ENCODE measurements around the gene KCNG2. TPM values are rescaled to one million over a fixed set of nuclear protein-coding genes. Genes with fewer than 3 reads are reported as not detected.

KCNG2 gene
- total RNA-seq, 4 donors from 2014 or later: 0.41 to 6.7 TPM; not detected in 2

DNA sequence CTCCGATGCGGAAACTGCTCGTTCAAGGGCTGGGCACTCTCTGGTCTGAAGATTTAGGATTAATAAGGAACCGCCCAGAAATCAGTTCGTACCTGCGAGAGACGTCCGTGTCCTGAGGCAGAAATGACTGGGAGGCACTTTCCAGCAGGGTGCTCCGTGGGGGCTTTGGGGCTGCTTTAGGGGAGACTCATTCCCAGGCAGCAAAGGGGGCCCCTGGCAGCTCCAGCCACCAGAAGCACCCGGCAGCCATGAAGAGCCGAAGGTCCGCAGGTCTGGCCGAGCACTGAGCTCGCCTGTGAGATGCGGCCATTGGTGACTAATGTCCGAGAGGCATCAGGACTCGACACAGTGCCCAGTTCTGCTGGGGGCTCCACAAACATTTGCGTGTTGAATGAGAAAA, 20.9 kb downstream of the KCNG2 start:
- in situ Hi-C loops (cut with MboI; ENCODE audit: low pct_ligation_motif_present in 1 of 4, low pct_unique_long_range_greater_than_20kb in 1 of 4, low sequenced_read_pairs in 3 of 4) (no loop called here), intact Hi-C loops (cut with DNase I; ENCODE audit: low total_unique reads) (no loop called here)
- no peak for DNase-seq
- Histone ChIP-seq H3K27ac (no peak overlapping the region), H3K9me3 (no peaks in the 10 kb centered on the region), H3K36me3 (no peaks in the 10 kb centered on the region), H3K4me1 (no peaks in the 10 kb centered on the region), H3K27me3 (peaks cover 10% of the 10 kb centered on the region), H3K4me3 (no peak overlapping the region)
- TF ChIP-seq POLR2A (IDR thresholded peaks at IDR 0.05): no peak
- TF ChIP-seq EP300 (IDR thresholded peaks at IDR 0.05; ENCODE audit: low read depth): no peak
- TF ChIP-seq POLR2AphosphoS5 (IDR thresholded peaks at IDR 0.05): no peak
- TF ChIP-seq, protein P1, sequence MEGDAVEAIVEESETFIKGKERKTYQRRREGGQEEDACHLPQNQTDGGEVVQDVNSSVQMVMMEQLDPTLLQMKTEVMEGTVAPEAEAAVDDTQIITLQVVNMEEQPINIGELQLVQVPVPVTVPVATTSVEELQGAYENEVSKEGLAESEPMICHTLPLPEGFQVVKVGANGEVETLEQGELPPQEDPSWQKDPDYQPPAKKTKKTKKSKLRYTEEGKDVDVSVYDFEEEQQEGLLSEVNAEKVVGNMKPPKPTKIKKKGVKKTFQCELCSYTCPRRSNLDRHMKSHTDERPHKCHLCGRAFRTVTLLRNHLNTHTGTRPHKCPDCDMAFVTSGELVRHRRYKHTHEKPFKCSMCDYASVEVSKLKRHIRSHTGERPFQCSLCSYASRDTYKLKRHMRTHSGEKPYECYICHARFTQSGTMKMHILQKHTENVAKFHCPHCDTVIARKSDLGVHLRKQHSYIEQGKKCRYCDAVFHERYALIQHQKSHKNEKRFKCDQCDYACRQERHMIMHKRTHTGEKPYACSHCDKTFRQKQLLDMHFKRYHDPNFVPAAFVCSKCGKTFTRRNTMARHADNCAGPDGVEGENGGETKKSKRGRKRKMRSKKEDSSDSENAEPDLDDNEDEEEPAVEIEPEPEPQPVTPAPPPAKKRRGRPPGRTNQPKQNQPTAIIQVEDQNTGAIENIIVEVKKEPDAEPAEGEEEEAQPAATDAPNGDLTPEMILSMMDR (IDR thresholded peaks at IDR 0.05): no peak
- WGBS, 2 donors (ENCODE audit: low coverage in 1 of 2): 88% methylated on average over 18 of the region's 18 CpGs; no CpG with 5 or more reads in 1 of the 2 donors

DNA sequence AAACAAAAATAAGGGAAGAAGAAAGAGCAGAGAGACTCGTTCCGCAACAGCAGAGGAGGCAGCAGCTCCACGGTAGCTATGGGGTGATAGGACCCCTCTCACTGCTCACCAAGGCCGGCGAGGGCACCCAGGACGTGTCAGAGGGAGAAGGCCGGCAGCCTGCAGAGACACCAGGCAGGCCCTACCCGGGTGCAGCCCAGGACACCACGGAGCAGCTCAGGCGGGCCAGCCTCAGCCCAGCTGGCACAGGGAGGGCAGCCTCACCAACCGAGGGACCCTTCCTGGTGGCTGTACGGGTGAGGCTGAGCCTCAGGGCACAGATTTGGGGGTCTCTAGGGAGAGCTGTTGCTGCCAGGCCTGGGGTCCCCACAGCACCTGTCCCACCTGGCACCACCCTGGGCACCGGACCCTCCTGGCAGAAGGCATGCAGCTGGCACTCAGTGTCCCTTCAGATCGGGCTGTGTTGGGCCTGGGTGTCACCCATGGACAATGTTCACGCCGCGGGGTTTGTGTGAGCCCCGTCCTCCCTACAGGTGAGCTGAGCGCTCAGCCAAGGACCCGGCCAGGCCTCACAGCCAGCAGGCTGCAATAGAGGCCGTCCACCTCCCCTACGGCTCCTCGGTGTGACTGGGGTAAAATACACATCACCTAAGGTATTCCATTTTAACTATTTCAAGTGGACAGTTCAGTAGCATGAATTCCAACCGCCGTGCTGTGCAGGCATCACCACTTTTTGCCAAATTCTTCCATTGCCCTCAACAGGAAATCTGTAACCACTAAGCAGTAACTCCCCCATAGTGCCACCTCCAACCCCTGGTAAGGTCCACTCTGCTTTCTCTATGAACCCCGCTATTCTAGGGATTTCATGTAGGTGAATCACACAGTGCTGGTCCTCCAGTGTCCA, 21.6 kb downstream of the KCNG2 start:
- Histone ChIP-seq H3K4me3 (no peak overlapping the region), H3K36me3 (no peaks in the 10 kb centered on the region), H3K27ac (no peak overlapping the region), H3K9me3 (no peaks in the 10 kb centered on the region), H3K27me3 (peaks cover 6% of the 10 kb centered on the region), H3K4me1 (no peaks in the 10 kb centered on the region)
- DNase-seq: no peak
- in situ Hi-C loops (cut with MboI; ENCODE audit: low pct_ligation_motif_present in 1 of 4, low pct_unique_long_range_greater_than_20kb in 1 of 4, low sequenced_read_pairs in 3 of 4): no loop called here
- WGBS, 2 donors (ENCODE audit: low coverage in 1 of 2): 78 to 82% methylated on average over 10 to 18 of the region's 26 CpGs
- intact Hi-C loops (cut with DNase I; ENCODE audit: low total_unique reads): no loop called here
- TF ChIP-seq POLR2AphosphoS5 (IDR thresholded peaks at IDR 0.05) (no peak), POLR2A (IDR thresholded peaks at IDR 0.05) (no peak), EP300 (IDR thresholded peaks at IDR 0.05; ENCODE audit: low read depth) (no peak)
- TF ChIP-seq, protein P1 (IDR thresholded peaks at IDR 0.05): no peak

DNA sequence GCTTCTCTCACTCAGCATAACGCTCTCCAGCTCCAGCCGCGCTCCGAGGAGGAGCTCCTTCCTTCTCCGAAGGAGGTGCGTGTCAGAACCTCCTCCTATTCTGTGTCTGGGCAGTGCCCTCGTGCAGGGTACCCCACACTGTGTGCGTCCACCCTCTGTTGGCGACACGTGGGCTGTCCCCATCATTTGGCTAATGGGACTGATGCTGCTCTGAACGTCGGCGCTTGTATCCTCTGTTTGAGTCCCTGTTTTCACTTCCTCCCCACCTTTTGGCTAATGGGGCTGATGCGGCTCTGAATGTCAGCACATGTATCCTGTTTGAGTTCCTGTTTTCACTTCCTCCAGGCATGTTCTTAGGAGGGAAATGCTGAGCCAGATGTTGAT, 22.2 kb downstream of the KCNG2 start:
- no peaks in the 10 kb centered on the region for H3K4me1 ChIP-seq
- H3K27me3 ChIP-seq: peaks cover 6% of the 10 kb centered on the region
- no peak overlapping the region for H3K27ac ChIP-seq
- no peaks in the 10 kb centered on the region for H3K9me3 ChIP-seq
- H3K4me3 ChIP-seq: no peak overlapping the region
- no peak for DNase-seq
- H3K36me3 ChIP-seq: no peaks in the 10 kb centered on the region
- intact Hi-C loops (cut with DNase I; ENCODE audit: low total_unique reads) (no loop called here), in situ Hi-C loops (cut with MboI; ENCODE audit: low pct_ligation_motif_present in 1 of 4, low pct_unique_long_range_greater_than_20kb in 1 of 4, low sequenced_read_pairs in 3 of 4) (no loop called here)
- whole genome bisulfite sequencing, 2 donors (ENCODE audit: low coverage in 1 of 2): 73% methylated on average over 14 of the region's 14 CpGs; no CpG with 5 or more reads in 1 of the 2 donors
- TF ChIP-seq, protein P1 (IDR thresholded peaks at IDR 0.05): no peak
- TF ChIP-seq POLR2A (IDR thresholded peaks at IDR 0.05): no peak
- no peak for TF ChIP-seq POLR2AphosphoS5 (IDR thresholded peaks at IDR 0.05)
- TF ChIP-seq EP300 (IDR thresholded peaks at IDR 0.05; ENCODE audit: low read depth): no peak

DNA sequence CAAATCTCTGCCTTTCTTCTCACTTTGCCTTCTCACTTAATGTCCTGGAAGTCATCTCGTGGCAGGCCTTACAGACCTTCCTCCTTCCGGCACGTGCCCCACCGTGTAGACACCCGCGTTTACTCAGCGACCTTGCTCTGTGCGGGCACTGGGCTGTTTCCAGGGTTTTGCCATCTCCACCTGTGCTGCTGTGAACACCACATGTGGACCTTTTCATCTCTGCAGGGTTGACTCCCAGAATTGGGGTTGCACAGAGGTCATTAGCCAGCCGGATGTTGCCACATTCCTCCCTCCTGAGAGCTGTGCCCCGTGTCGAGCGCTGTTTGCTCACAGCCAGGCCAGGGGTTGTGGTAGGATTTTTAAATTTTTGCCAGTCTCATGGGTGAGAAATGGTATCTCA, 25.4 kb downstream of the KCNG2 start:
- no peaks in the 10 kb centered on the region for H3K27me3 ChIP-seq
- in situ Hi-C loops (cut with MboI; ENCODE audit: low pct_ligation_motif_present in 1 of 4, low pct_unique_long_range_greater_than_20kb in 1 of 4, low sequenced_read_pairs in 3 of 4) (no loop called here), intact Hi-C loops (cut with DNase I; ENCODE audit: low total_unique reads) (no loop called here)
- no peak for TF ChIP-seq EP300 (IDR thresholded peaks at IDR 0.05; ENCODE audit: low read depth)
- TF ChIP-seq POLR2AphosphoS5 (IDR thresholded peaks at IDR 0.05): no peak
- TF ChIP-seq, protein P1 (IDR thresholded peaks at IDR 0.05): no peak
- TF ChIP-seq POLR2A (IDR thresholded peaks at IDR 0.05): no peak
- no peak for DNase-seq
- H3K4me3 ChIP-seq: no peak overlapping the region
- H3K27ac ChIP-seq: no peak overlapping the region
- H3K4me1 ChIP-seq: no peaks in the 10 kb centered on the region
- H3K36me3 ChIP-seq: no peaks in the 10 kb centered on the region
- WGBS, 2 donors (ENCODE audit: low coverage in 1 of 2): 77% methylated on average over 7 to 12 of the region's 12 CpGs
- H3K9me3 ChIP-seq: no peaks in the 10 kb centered on the region

Data from transverse colon (tissue), 4 donors.